Stomach (tissue), 4 donors: Measurements from ENCODE around the gene ENOX1.

Source experiments
- POLR2A ChIP-seq, 4 donors: fragments of 450-650 bp; IDR thresholded peaks; one replicate each; pipeline ENCODE4 v1.6.1; 2016; ENCODE audit warnings: antibody characterized with exemption in 4 of 4, control low read depth in 2 of 4, mild to moderate bottlenecking in 1 of 4, moderate library complexity in 1 of 4
- POLR2AphosphoS5 ChIP-seq, 3 donors: sonication (generic); formaldehyde crosslinking; IDR thresholded peaks; one replicate each; pipeline ENCODE4 v1.6.1; 2016; ENCODE audit warnings: antibody characterized with exemption in 3 of 3
- TF ChIP-seq, protein P1 (sequence below), 7 experiments: fragments of 450-650 bp in 4 of 7; fragments of 200-600 bp in 3 of 7; sonication (generic) in 3 of 7; IDR thresholded peaks; one replicate each; pipeline ENCODE4 v1.5.1; 2016 to 2019; ENCODE audit warnings: antibody characterized with exemption in 7 of 7, control low read depth in 2 of 7, mild to moderate bottlenecking in 1 of 7

DNA sequence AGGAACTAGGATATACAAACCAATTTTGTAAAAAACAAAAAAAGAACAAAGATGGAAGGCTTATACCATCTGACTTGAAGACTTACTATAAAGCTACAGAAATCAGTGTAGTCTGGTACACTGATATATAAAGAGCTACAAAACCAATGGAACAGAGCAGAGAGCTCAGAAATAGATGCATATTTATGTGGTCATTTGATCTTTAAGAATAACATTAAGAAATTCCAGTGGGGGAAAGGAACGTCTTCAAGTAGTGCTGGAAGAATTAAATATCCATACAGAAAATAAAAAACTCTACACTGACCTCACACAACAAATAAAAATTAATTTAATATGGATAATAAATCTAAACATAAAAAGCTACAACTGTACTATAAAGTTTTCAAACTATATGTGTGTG, 317.0 kb downstream of the ENOX1 start:
- TF ChIP-seq, protein P1, sequence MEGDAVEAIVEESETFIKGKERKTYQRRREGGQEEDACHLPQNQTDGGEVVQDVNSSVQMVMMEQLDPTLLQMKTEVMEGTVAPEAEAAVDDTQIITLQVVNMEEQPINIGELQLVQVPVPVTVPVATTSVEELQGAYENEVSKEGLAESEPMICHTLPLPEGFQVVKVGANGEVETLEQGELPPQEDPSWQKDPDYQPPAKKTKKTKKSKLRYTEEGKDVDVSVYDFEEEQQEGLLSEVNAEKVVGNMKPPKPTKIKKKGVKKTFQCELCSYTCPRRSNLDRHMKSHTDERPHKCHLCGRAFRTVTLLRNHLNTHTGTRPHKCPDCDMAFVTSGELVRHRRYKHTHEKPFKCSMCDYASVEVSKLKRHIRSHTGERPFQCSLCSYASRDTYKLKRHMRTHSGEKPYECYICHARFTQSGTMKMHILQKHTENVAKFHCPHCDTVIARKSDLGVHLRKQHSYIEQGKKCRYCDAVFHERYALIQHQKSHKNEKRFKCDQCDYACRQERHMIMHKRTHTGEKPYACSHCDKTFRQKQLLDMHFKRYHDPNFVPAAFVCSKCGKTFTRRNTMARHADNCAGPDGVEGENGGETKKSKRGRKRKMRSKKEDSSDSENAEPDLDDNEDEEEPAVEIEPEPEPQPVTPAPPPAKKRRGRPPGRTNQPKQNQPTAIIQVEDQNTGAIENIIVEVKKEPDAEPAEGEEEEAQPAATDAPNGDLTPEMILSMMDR (IDR thresholded peaks at IDR 0.05) = no peak
- TF ChIP-seq POLR2A (IDR thresholded peaks at IDR 0.05) (no peak), POLR2AphosphoS5 (IDR thresholded peaks at IDR 0.05) (no peak)
